Nephron (organoid): ENCODE measurements around the gene ELP5.

Source experiments
- H3K27ac Mint-ChIP-seq, 3 experiments: 2 replicates each; pipeline ENCODE4 v1.8.0; 2020; ENCODE audit warnings: mixed read lengths in 3 of 3, mild to moderate bottlenecking in 2 of 3, moderate library complexity in 1 of 3
- H3K27me3 Mint-ChIP-seq: 2 replicates; pipeline ENCODE4 v1.8.0; 2021; ENCODE audit warnings: low read depth, mild to moderate bottlenecking, moderate library complexity, mixed read lengths
- H3K36me3 Mint-ChIP-seq: 2 replicates; pipeline ENCODE4 v1.8.0; 2020; ENCODE audit warnings: low read depth, mixed read lengths
- H3K4me1 Mint-ChIP-seq: 2 replicates; pipeline ENCODE4 v1.8.0; 2020; ENCODE audit warnings: mixed read lengths
- H3K4me3 Mint-ChIP-seq, 3 experiments: 2 replicates each; pipeline ENCODE4 v1.8.0; 2020; ENCODE audit warnings: mild to moderate bottlenecking in 3 of 3, mixed read lengths in 3 of 3, moderate library complexity in 2 of 3
- H3K9me3 Mint-ChIP-seq: 2 replicates; pipeline ENCODE4 v1.8.0; 2020; ENCODE audit warnings: mixed read lengths
- CTCF ChIP-seq, 3 experiments: fragments of 200-600 bp; sonication (generic); IDR thresholded peaks; one replicate each; pipeline ENCODE4 v1.5.0; 2021; ENCODE audit warnings: antibody characterized with exemption in 3 of 3; ENCODE audit not compliant: unreplicated experiment in 3 of 3

The ELP5 gene

GRCh38 chr17:7306911-7307685, 55.1 kb downstream of the ELP5 start, which contains the start of gene EIF5A:
TSS of gene EIF5A (plus strand) at chr17:7307628. CDS start at chr17:7309636, 2,008 bp downstream.
- no peak for TF ChIP-seq CTCF (IDR thresholded peaks at IDR 0.05; ENCODE audit: unreplicated experiment in 3 of 3)

GRCh38 chr17:7307686-7308624, 55.9 kb downstream of the ELP5 start:
- Mint-ChIP-seq H3K4me3 (peak overlapping the region; percentile 94 to 99 (median 97)), H3K4me1 (peaks cover 35% of the 10 kb centered on the region), H3K9me3 (no peaks in the 10 kb centered on the region), H3K27ac (peak overlapping the region; percentile 95 to 99 (median 98)), H3K27me3 (no peaks in the 10 kb centered on the region), H3K36me3 (peaks cover 42% of the 10 kb centered on the region)
- no peak for TF ChIP-seq CTCF (IDR thresholded peaks at IDR 0.05; ENCODE audit: unreplicated experiment in 3 of 3)

More at GRCh38 chr17:7306911-7307685, 55.1 kb downstream of the ELP5 start, which contains the start of gene EIF5A:
- Mint-ChIP-seq H3K9me3 (no peaks in the 10 kb centered on the region), H3K36me3 (peaks cover 34% of the 10 kb centered on the region), H3K27ac (peak within 1 kb of the TSS; percentile 95 to 99 (median 98)), H3K27me3 (no peaks in the 10 kb centered on the region), H3K4me1 (peaks cover 30% of the 10 kb centered on the region), H3K4me3 (peak within 1 kb of the TSS; percentile 94 to 99 (median 97))

- H3K27me3 Mint-ChIP-seq = no peaks in the 10 kb centered on the region
- peak overlapping the region; percentile 94 to 99 (median 97) for H3K4me3 Mint-ChIP-seq
- TF ChIP-seq CTCF (IDR thresholded peaks at IDR 0.05; ENCODE audit: unreplicated experiment in 3 of 3) = no peak
- H3K9me3 Mint-ChIP-seq = no peaks in the 10 kb centered on the region
- H3K36me3 Mint-ChIP-seq = peaks cover 49% of the 10 kb centered on the region
- H3K27ac Mint-ChIP-seq = peak overlapping the region; percentile 92 to 99 (median 98)
- peaks cover 41% of the 10 kb centered on the region for H3K4me1 Mint-ChIP-seq
Observed at GRCh38 chr17:7308625-7309433, 56.8 kb downstream of the ELP5 start.
